ENCODE measurements around the gene UBL4B.

UBL4B gene

GRCh38 chr1:110085671-110086070 lies 26.6 kb upstream of the UBL4B start:
- no peak for DNase-seq

- DNase-seq = no peak
Observed at GRCh38 chr1:110086961-110087360, 25.3 kb upstream of the UBL4B start.

- peak; percentile 39 to 46 for DNase-seq
Observed at GRCh38 chr1:110087812-110088738, 24.2 kb upstream of the UBL4B start.

GRCh38 chr1:110088739-110089316 lies 23.4 kb upstream of the UBL4B start:
- DNase-seq = no peak

GRCh38 chr1:110089561-110090275 lies 22.5 kb upstream of the UBL4B start:
- DNase-seq = no peak

GRCh38 chr1:110091381-110091780 lies 20.9 kb upstream of the UBL4B start:
- DNase-seq = no peak

- no peak for DNase-seq
Observed at GRCh38 chr1:110091791-110092190, 20.5 kb upstream of the UBL4B start.

- DNase-seq = no peak
Observed at GRCh38 chr1:110092991-110093390, 19.3 kb upstream of the UBL4B start.

GRCh38 chr1:110094931-110095654 lies 17.1 kb upstream of the UBL4B start:
- DNase-seq = no peak

- no peak for DNase-seq
Observed at GRCh38 chr1:110097507-110098221, 14.6 kb upstream of the UBL4B start.

- no peak for DNase-seq
Observed at GRCh38 chr1:110098222-110099026, 13.8 kb upstream of the UBL4B start.

- no peak for DNase-seq
Observed at GRCh38 chr1:110100335-110100734, 11.9 kb upstream of the UBL4B start.

- no peak for DNase-seq
Observed at GRCh38 chr1:110102081-110102480, 10.2 kb upstream of the UBL4B start.

- DNase-seq = peak; percentile 70 to 71
Observed at GRCh38 chr1:110106013-110106941, 6.0 kb upstream of the UBL4B start.

GRCh38 chr1:110107867-110108469 lies 4.3 kb upstream of the UBL4B start:
- no peak for DNase-seq

- DNase-seq = no peak
Observed at GRCh38 chr1:110111081-110111480, 1.2 kb upstream of the UBL4B start.

- DNase-seq = peak; percentile 74 to 89
Observed at GRCh38 chr1:110112656-110113055, 413 bp downstream of the UBL4B start.

GRCh38 chr1:110113551-110113950 lies 1.3 kb downstream of the UBL4B start:
- no peak for DNase-seq

GRCh38 chr1:110114173-110114572 lies 1.9 kb downstream of the UBL4B start:
- no peak for DNase-seq

GRCh38 chr1:110114784-110115183 lies 2.5 kb downstream of the UBL4B start:
- DNase-seq = no peak

Measured in SHP77 (cell line).